OCI-LY3 (cell line): ENCODE measurements around the gene ZFYVE9.

Source experiments
- H2AFZ ChIP-seq: fragments of 200-600, 300-600 bp; shearing (Covaris generic); 2 replicates; pipeline ENCODE4 v1.6.0; 2014; ENCODE audit warnings: antibody characterized with exemption, low read depth, low read length
- H3K27ac ChIP-seq: fragments of 200-600, 300-600 bp; sonication (generic); 2 replicates; pipeline ENCODE4 v1.5.1; 2014; ENCODE audit warnings: mild to moderate bottlenecking, low read length, moderate library complexity, mixed read lengths
- H3K27me3 ChIP-seq: fragments of 200-600, 300-600 bp; sonication (generic); 2 replicates; pipeline ENCODE4 v1.6.1; 2014; ENCODE audit warnings: low read depth, low read length, mixed read lengths
- H3K36me3 ChIP-seq: fragments of 200-600, 300-600 bp; sonication (generic); replicated peaks from 2 replicates; pipeline ENCODE3; 2014; ENCODE audit warnings: low read depth, low read length, mixed read lengths
- H3K4me1 ChIP-seq: fragments of 300-600, 200-600 bp; sonication (generic); 2 replicates; pipeline ENCODE4 v1.6.1; 2014; ENCODE audit warnings: low read length, mixed read lengths
- H3K4me2 ChIP-seq: fragments of 200-600, 300-600 bp; sonication (generic); 2 replicates; pipeline ENCODE4 v1.6.1; 2014; ENCODE audit warnings: low read length, mixed read lengths
- H3K4me3 ChIP-seq: fragments of 300-600, 200-600 bp; sonication (generic); 2 replicates; pipeline ENCODE4 v1.5.1; 2014; ENCODE audit warnings: antibody characterized with exemption, mild to moderate bottlenecking, low read length, moderate library complexity
- H3K79me2 ChIP-seq: fragments of 300-600, 200-600 bp; shearing (Covaris generic); 2 replicates; pipeline ENCODE4 v1.6.1; 2014; ENCODE audit warnings: mild to moderate bottlenecking, low read length, mixed read lengths
- H3K9ac ChIP-seq: fragments of 300-600, 200-600 bp; shearing (Covaris generic); 2 replicates; pipeline ENCODE4 v1.6.0; 2014; ENCODE audit warnings: mild to moderate bottlenecking, low read length, moderate library complexity
- H3K9me3 ChIP-seq: fragments of 200-600, 300-600 bp; shearing (Covaris generic); 2 replicates; pipeline ENCODE4 v1.6.1; 2014; ENCODE audit warnings: low read length, mixed read lengths; ENCODE audit not compliant: insufficient read depth
- H4K20me1 ChIP-seq: fragments of 200-600, 300-600 bp; sonication (generic); 2 replicates; pipeline ENCODE4 v1.6.1; 2016; ENCODE audit warnings: low read length, mixed read lengths; ENCODE audit not compliant: insufficient read depth
- CTCF ChIP-seq: fragments of 200-600, 300-600 bp; sonication (generic); IDR thresholded peaks from 2 replicates; pipeline ENCODE4 v1.5.1; 2014; ENCODE audit warnings: antibody characterized with exemption, low read length, low read depth
- EZH2phosphoT487 ChIP-seq: fragments of 200-600 bp; shearing (Covaris generic); IDR thresholded peaks from 2 replicates; pipeline ENCODE4 v1.6.1; 2018; ENCODE audit warnings: antibody characterized with exemption, mixed run types, low read depth

The ZFYVE9 gene

DNA sequence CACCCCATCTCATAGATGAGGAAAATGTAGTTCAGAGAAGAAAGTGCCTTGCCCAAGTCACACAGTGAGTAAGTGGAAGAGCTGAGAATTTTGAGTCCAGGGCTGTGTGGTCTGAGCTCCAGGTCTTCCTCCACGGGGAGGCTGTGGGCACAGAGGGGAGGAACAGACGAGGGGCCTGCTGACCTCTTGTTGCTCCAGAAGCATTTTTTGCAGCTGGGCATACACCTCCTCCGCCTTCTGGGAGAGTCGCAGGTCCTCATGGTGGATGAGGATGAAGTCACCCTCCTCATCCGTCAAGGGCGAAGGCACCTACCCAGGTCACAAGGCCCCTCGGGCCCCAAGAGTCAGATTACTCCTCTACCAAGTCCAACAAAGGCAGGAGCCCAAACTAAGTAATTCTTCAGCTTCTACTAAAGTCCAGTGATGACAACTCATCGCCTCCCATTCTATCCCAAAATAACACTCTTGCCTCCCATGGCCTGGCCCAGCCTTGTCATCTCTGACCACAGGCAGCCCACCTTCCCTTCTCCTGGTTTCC, 215.0 kb downstream of the ZFYVE9 start:
- TF ChIP-seq CTCF (no peak), EZH2phosphoT487 (no peak)
- Histone ChIP-seq H3K27ac (no peak overlapping the region), H3K4me3 (no peak overlapping the region), H4K20me1 (no peaks in the 10 kb centered on the region), H3K79me2 (no peaks in the 10 kb centered on the region), H3K36me3 (peaks cover 15% of the 10 kb centered on the region), H3K9ac (no peak overlapping the region), H3K4me2 (no peak overlapping the region), H3K9me3 (no peaks in the 10 kb centered on the region), H2AFZ (no peak overlapping the region), H3K27me3 (no peaks in the 10 kb centered on the region), H3K4me1 (no peaks in the 10 kb centered on the region)

DNA sequence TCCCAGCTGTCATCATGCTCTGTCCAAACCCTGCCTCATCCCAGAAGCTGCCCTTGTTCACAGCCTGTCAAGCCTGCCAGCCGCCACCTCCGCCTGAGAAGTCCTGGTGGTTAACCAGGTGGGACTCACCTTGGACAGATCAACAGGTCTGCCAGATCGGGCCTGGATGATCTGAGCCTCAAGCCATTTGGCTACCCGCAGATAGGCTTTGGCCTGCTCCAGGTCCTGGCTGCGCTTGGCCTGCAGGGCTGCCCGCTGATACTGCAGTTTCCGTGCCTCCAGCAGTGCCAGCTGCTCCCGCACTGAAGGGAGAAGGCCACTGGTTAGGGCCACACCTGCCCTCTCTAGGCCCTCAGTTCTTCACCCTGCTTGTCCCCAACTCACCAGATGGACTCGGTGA, 215.5 kb downstream of the ZFYVE9 start:
- Histone ChIP-seq H3K79me2 (no peaks in the 10 kb centered on the region), H3K4me2 (no peak overlapping the region), H3K4me1 (no peaks in the 10 kb centered on the region), H3K4me3 (no peak overlapping the region), H3K9ac (no peak overlapping the region), H2AFZ (no peak overlapping the region), H4K20me1 (no peaks in the 10 kb centered on the region), H3K36me3 (peaks cover 16% of the 10 kb centered on the region), H3K9me3 (no peaks in the 10 kb centered on the region), H3K27me3 (no peaks in the 10 kb centered on the region), H3K27ac (no peak overlapping the region)
- no peak for TF ChIP-seq EZH2phosphoT487
- TF ChIP-seq CTCF = no peak

DNA sequence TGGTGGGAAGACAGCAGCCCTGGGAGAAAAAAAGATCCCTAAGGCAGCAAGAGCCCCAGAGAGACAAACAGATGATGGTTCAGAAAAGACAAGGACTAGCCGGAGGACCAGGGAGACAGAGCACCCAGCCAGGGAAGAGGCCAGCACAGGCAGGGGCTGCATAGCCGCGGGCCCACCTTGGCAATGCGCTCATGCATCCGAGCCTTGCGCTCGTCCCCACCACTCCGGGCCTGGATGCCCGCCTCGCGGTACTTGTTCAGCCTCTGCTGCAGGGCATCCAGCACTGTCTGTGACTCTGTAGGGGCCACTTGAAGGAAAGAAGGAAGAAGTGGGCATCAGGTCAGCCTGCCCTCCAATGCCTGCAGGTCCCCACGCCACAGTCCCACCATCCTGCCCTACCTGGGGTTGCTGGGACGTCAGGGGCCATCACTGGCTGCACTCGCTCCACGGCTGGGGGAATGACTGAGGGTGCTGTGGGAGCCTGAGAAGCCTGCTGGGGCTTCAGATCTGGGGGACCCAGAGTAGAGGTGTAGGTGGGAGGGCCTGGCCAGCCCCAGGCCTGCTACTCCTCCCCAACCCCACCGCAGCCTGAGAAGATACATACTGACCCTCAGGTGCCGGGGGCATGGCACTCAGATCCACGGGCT, 217.1 kb downstream of the ZFYVE9 start:
- no peaks in the 10 kb centered on the region for H3K27me3 ChIP-seq
- no peaks in the 10 kb centered on the region for H3K9me3 ChIP-seq
- H3K4me2 ChIP-seq = no peak overlapping the region
- H3K4me3 ChIP-seq = no peak overlapping the region
- TF ChIP-seq EZH2phosphoT487 = no peak
- TF ChIP-seq CTCF = no peak
- no peak overlapping the region for H3K9ac ChIP-seq
- no peak overlapping the region for H3K27ac ChIP-seq
- no peak overlapping the region for H2AFZ ChIP-seq
- peaks cover 16% of the 10 kb centered on the region for H3K36me3 ChIP-seq
- no peaks in the 10 kb centered on the region for H3K4me1 ChIP-seq
- no peaks in the 10 kb centered on the region for H3K79me2 ChIP-seq
- H4K20me1 ChIP-seq = no peaks in the 10 kb centered on the region

GRCh38 chr1:52359676-52360594, 218.0 kb downstream of the ZFYVE9 start:
- Histone ChIP-seq H3K27me3 (no peaks in the 10 kb centered on the region), H3K4me1 (peaks cover 5% of the 10 kb centered on the region), H3K27ac (no peak overlapping the region), H3K9me3 (no peaks in the 10 kb centered on the region), H3K4me3 (no peak overlapping the region), H3K4me2 (no peak overlapping the region), H3K9ac (no peak overlapping the region), H2AFZ (no peak overlapping the region), H3K79me2 (peaks cover 6% of the 10 kb centered on the region), H4K20me1 (no peaks in the 10 kb centered on the region), H3K36me3 (peaks cover 16% of the 10 kb centered on the region)
- TF ChIP-seq EZH2phosphoT487 = no peak
- TF ChIP-seq CTCF = no peak
